Kasumi-1 (cell line): ENCODE measurements around the gene CDV3.

Experiments used
- DNase-seq, 2 experiments: peaks; one replicate each; lab custom pipeline; 2025; lab: John Stamatoyannopoulos, UW

The CDV3 gene

GRCh38 chr3:133568294-133569014 lies 5.0 kb upstream of the CDV3 start:
- DNase-seq = no peak

- DNase-seq = no peak
Observed at GRCh38 chr3:133570139-133570936, 3.1 kb upstream of the CDV3 start.

- DNase-seq = no peak
Observed at GRCh38 chr3:133570937-133571320, 2.6 kb upstream of the CDV3 start.

GRCh38 chr3:133572158-133573053 lies 1.1 kb upstream of the CDV3 start:
- DNase-seq = no peak

- no peak for DNase-seq
Observed at GRCh38 chr3:133573054-133573628, 345 bp upstream of the CDV3 start.

- no peak for DNase-seq
Observed at GRCh38 chr3:133574260-133574881, 885 bp downstream of the CDV3 start.

- no peak for DNase-seq
Observed at GRCh38 chr3:133575086-133575485, 1.6 kb downstream of the CDV3 start.

- no peak for DNase-seq
Observed at GRCh38 chr3:133576169-133576568, 2.7 kb downstream of the CDV3 start.

- no peak for DNase-seq
Observed at GRCh38 chr3:133578548-133579191, 5.2 kb downstream of the CDV3 start.

GRCh38 chr3:133583396-133583795 lies 9.9 kb downstream of the CDV3 start:
- no peak for DNase-seq

GRCh38 chr3:133588035-133588434 lies 14.5 kb downstream of the CDV3 start:
- no peak for DNase-seq

- DNase-seq = no peak
Observed at GRCh38 chr3:133588784-133589465, 15.4 kb downstream of the CDV3 start.

GRCh38 chr3:133589503-133589902 lies 16.0 kb downstream of the CDV3 start:
- DNase-seq = no peak

- no peak for DNase-seq
Observed at GRCh38 chr3:133591271-133591742, 17.8 kb downstream of the CDV3 start.

GRCh38 chr3:133592843-133593242 lies 19.4 kb downstream of the CDV3 start:
- DNase-seq = no peak

GRCh38 chr3:133593243-133593642 lies 19.8 kb downstream of the CDV3 start:
- no peak for DNase-seq

GRCh38 chr3:133595341-133595740 lies 21.9 kb downstream of the CDV3 start:
- DNase-seq = no peak

- no peak for DNase-seq
Observed at GRCh38 chr3:133598405-133598804, 24.9 kb downstream of the CDV3 start.

- no peak for DNase-seq
Observed at GRCh38 chr3:133599280-133599679, 25.8 kb downstream of the CDV3 start.

GRCh38 chr3:133600572-133601081 lies 27.1 kb downstream of the CDV3 start:
- no peak for DNase-seq
